ENCODE measurements around the gene UROC1.

The UROC1 gene

GRCh38 chr3:126441256-126441880 lies 76.2 kb downstream of the UROC1 start:
- TF ChIP-seq, protein P1, sequence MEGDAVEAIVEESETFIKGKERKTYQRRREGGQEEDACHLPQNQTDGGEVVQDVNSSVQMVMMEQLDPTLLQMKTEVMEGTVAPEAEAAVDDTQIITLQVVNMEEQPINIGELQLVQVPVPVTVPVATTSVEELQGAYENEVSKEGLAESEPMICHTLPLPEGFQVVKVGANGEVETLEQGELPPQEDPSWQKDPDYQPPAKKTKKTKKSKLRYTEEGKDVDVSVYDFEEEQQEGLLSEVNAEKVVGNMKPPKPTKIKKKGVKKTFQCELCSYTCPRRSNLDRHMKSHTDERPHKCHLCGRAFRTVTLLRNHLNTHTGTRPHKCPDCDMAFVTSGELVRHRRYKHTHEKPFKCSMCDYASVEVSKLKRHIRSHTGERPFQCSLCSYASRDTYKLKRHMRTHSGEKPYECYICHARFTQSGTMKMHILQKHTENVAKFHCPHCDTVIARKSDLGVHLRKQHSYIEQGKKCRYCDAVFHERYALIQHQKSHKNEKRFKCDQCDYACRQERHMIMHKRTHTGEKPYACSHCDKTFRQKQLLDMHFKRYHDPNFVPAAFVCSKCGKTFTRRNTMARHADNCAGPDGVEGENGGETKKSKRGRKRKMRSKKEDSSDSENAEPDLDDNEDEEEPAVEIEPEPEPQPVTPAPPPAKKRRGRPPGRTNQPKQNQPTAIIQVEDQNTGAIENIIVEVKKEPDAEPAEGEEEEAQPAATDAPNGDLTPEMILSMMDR (conservative IDR thresholded peaks at IDR 0.05; ENCODE audit: low read depth, low read length) = no peak
- no peak overlapping the region for H3K4me3 ChIP-seq (ENCODE audit: low read depth, low read length)
- no peak for DNase-seq (ENCODE audit: low read depth)

DNA sequence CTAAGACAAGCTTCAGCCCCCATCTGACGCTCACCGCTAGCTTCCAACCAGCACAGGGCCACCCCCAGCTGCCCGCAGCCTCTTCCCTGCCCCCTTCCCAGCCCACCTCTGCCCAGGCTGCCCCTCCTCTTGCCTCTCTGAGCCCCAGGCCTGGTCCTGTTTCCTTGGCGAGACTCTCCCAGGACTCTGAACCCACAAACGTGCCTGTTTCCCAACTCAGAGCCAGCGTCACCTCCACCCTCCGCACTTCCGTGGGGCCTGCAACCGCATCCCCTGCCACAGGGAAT lies 76.9 kb downstream of the UROC1 start:
- DNase-seq (ENCODE audit: low read depth) = no peak
- H3K4me3 ChIP-seq (ENCODE audit: low read depth, low read length) = no peak overlapping the region
- TF ChIP-seq, protein P1 (conservative IDR thresholded peaks at IDR 0.05; ENCODE audit: low read depth, low read length) = no peak

- no peak for DNase-seq (ENCODE audit: low read depth)
- TF ChIP-seq, protein P1 (conservative IDR thresholded peaks at IDR 0.05; ENCODE audit: low read depth, low read length) = no peak
- no peak overlapping the region for H3K4me3 ChIP-seq (ENCODE audit: low read depth, low read length)
Measured at GRCh38 chr3:126439968-126440708, 77.4 kb downstream of the UROC1 start.

- no peak for DNase-seq (ENCODE audit: low read depth)
- TF ChIP-seq, protein P1 (conservative IDR thresholded peaks at IDR 0.05; ENCODE audit: low read depth, low read length) = no peak
Measured at GRCh38 chr3:126439346-126439967, 78.1 kb downstream of the UROC1 start.

GRCh38 chr3:126438746-126439145 lies 78.8 kb downstream of the UROC1 start:
- no peak overlapping the region for H3K4me3 ChIP-seq (ENCODE audit: low read depth, low read length)
- DNase-seq (ENCODE audit: low read depth) = no peak
- TF ChIP-seq, protein P1 (conservative IDR thresholded peaks at IDR 0.05; ENCODE audit: low read depth, low read length) = no peak

More at GRCh38 chr3:126439346-126439967, 78.1 kb downstream of the UROC1 start:
- no peak overlapping the region for H3K4me3 ChIP-seq (ENCODE audit: low read depth, low read length)

DNA sequence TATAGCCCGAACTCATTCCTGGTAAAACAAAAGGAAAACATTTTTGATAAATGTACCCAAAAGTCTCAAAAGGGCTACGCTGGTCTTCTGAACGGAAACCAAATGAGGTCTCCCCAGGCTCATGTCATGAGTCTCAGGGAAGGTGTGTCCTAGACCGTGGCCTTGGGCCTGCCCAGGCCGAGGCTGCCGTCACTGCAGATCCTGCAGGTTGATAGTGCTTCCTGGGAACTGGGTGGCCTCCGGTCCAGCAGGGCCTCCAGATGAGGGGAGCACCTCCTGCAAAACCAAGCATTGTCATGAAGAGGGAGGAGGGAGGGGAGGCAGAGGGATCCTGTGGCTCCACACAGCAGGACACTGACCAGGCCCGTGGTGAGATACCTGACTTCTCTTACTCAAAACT lies 79.4 kb downstream of the UROC1 start:
- TF ChIP-seq, protein P1 (conservative IDR thresholded peaks at IDR 0.05; ENCODE audit: low read depth, low read length) = no peak
- H3K4me3 ChIP-seq (ENCODE audit: low read depth, low read length) = no peak overlapping the region
- DNase-seq (ENCODE audit: low read depth) = no peak
